Neural cell (in vitro differentiated cells): Measurements from ENCODE around the gene CRY2. TPM values are rescaled to one million over a fixed set of nuclear protein-coding genes. Genes with fewer than 3 reads are reported as not detected.

ENCODE experiments used
- H2AFZ ChIP-seq: fragments of 200-600, 300-800 bp; sonication (generic), shearing (Covaris generic); 2 replicates; pipeline ENCODE4 v1.6.0; 2014; ENCODE audit warnings: low read depth, mild to moderate bottlenecking, antibody characterized with exemption, low read length, moderate library complexity
- H3F3A ChIP-seq: fragments of 200-600 bp; shearing (Covaris generic); 2 replicates; pipeline ENCODE4 v1.6.1; 2016; ENCODE audit warnings: mild to moderate bottlenecking, moderate library complexity, mixed read lengths, antibody characterized with exemption, low read length; ENCODE audit not compliant: insufficient read depth, poor library complexity, severe bottlenecking
- H3K27ac ChIP-seq: fragments of 200-600, 300-800 bp; sonication (generic), shearing (Covaris generic); 2 replicates; pipeline ENCODE4 v1.5.1; 2014; ENCODE audit warnings: mild to moderate bottlenecking, low read length, moderate library complexity
- H3K27me3 ChIP-seq: fragments of 300-800, 200-600 bp; sonication (generic), shearing (Covaris generic); 2 replicates; pipeline ENCODE4 v1.6.0; 2014; ENCODE audit warnings: mild to moderate bottlenecking, low read depth, low read length, moderate library complexity; ENCODE audit not compliant: insufficient read depth
- H3K36me3 ChIP-seq: fragments of 300-800, 200-600 bp; sonication (generic), shearing (Covaris generic); 2 replicates; pipeline ENCODE4 v1.5.1; 2014; ENCODE audit warnings: mild to moderate bottlenecking, antibody characterized with exemption, low read length, moderate library complexity; ENCODE audit not compliant: insufficient read depth
- H3K4me2 ChIP-seq: fragments of 300-800, 200-600 bp; sonication (generic), shearing (Covaris generic); 2 replicates; pipeline ENCODE4 v1.6.0; 2014; ENCODE audit warnings: mild to moderate bottlenecking, low read length
- H3K4me3 ChIP-seq: fragments of 300-800, 200-600 bp; sonication (generic), shearing (Covaris generic); 2 replicates; pipeline ENCODE4 v1.5.1; 2014; ENCODE audit warnings: mild to moderate bottlenecking, low read length, moderate library complexity
- H3K79me2 ChIP-seq: fragments of 200-600 bp; shearing (Covaris generic); replicated peaks from 2 replicates; pipeline ENCODE4 v1.6.0; 2014; ENCODE audit warnings: mild to moderate bottlenecking, low read length, moderate library complexity; ENCODE audit not compliant: insufficient read depth
- H3K9ac ChIP-seq: fragments of 300-800, 200-600 bp; sonication (generic), shearing (Covaris generic); 2 replicates; pipeline ENCODE4 v1.6.1; 2016; ENCODE audit warnings: mild to moderate bottlenecking, low read length, mixed read lengths
- H3K9me2 ChIP-seq: fragments of 200-600 bp; shearing (Covaris generic); 2 replicates; pipeline ENCODE4 v1.6.1; 2016; ENCODE audit warnings: mild to moderate bottlenecking, low read length, mixed read lengths; ENCODE audit not compliant: insufficient read depth
- H3K9me3 ChIP-seq: fragments of 200-600, 300-800 bp; sonication (generic), shearing (Covaris generic); 2 replicates; pipeline ENCODE4 v1.6.1; 2016; ENCODE audit warnings: mild to moderate bottlenecking, mixed run types, low read length, moderate library complexity, mixed read lengths
- H4K20me1 ChIP-seq: fragments of 200-600 bp; shearing (Covaris generic); 2 replicates; pipeline ENCODE4 v1.6.1; 2016; ENCODE audit warnings: mild to moderate bottlenecking, mixed run types; ENCODE audit not compliant: insufficient read depth
- EP300 ChIP-seq: fragments of 450-650 bp; conservative IDR thresholded peaks from 2 replicates; pipeline ENCODE4 v1.6.1; 2014; ENCODE audit warnings: antibody characterized with exemption, mild to moderate bottlenecking, moderate library complexity; ENCODE audit not compliant: poor library complexity, severe bottlenecking
- EZH2 ChIP-seq: fragments of 200-600, 300-800 bp; shearing (Covaris generic), sonication (generic); IDR thresholded peaks from 2 replicates; pipeline ENCODE4 v1.6.1; 2014; ENCODE audit warnings: antibody characterized with exemption, low read length, borderline replicate concordance, mild to moderate bottlenecking; ENCODE audit not compliant: insufficient read depth, poor library complexity, severe bottlenecking
- MXI1 ChIP-seq: fragments of 450-650 bp; conservative IDR thresholded peaks from 2 replicates; pipeline ENCODE4 v1.6.1; 2014; ENCODE audit warnings: antibody characterized with exemption, mild to moderate bottlenecking; ENCODE audit not compliant: poor library complexity, severe bottlenecking
- POLR2AphosphoS5 ChIP-seq: IDR thresholded peaks from 2 replicates; pipeline ENCODE4 v1.6.1; 2012
- RAD21 ChIP-seq: fragments of 450-650 bp; conservative IDR thresholded peaks from 2 replicates; pipeline ENCODE4 v1.6.1; 2014; ENCODE audit warnings: antibody characterized with exemption, mild to moderate bottlenecking, moderate library complexity
- SMC3 ChIP-seq: fragments of 450-650 bp; conservative IDR thresholded peaks from 2 replicates; pipeline ENCODE4 v1.6.1; 2014; ENCODE audit warnings: antibody characterized with exemption, mild to moderate bottlenecking, moderate library complexity; ENCODE audit not compliant: poor library complexity
- TAF1 ChIP-seq: IDR thresholded peaks from 2 replicates; pipeline ENCODE4 v1.6.1; 2012; ENCODE audit warnings: low read depth
- polyA plus RNA-seq: library from polyadenylated mRNA; depleted of rRNA; stranded (reverse); fragments of >200 nt; gene quantifications from 2 replicates; pipeline ENCODE4 v1.2.3, GENCODE V29; 2014
- TF ChIP-seq, protein P1 (sequence below): fragments of 450-650 bp; IDR thresholded peaks from 2 replicates; pipeline ENCODE4 v1.5.1; 2014; ENCODE audit warnings: antibody characterized with exemption, mild to moderate bottlenecking, moderate library complexity; ENCODE audit not compliant: poor library complexity, severe bottlenecking
- TF ChIP-seq, protein P2 (sequence below): IDR thresholded peaks from 2 replicates; pipeline ENCODE4 v1.6.1; 2012; ENCODE audit warnings: borderline replicate concordance

CRY2 gene
- polyA plus RNA-seq, 1 donor from 2014 or later, result 27.8 TPM

- no peaks in the 10 kb centered on the region for H3K36me3 ChIP-seq
- H3K9ac ChIP-seq, result no peak overlapping the region
- H3K79me2 ChIP-seq, result peaks cover 15% of the 10 kb centered on the region
- no peaks in the 10 kb centered on the region for H3K27me3 ChIP-seq
- H3K27ac ChIP-seq, result no peak overlapping the region
- no peaks in the 10 kb centered on the region for H3K9me2 ChIP-seq
- no peaks in the 10 kb centered on the region for H3F3A ChIP-seq
- H3K4me2 ChIP-seq, result no peak overlapping the region
- no peak overlapping the region for H2AFZ ChIP-seq
- H3K9me3 ChIP-seq, result no peaks in the 10 kb centered on the region
- TF ChIP-seq RAD21 (no peak), EP300 (no peak), EZH2 (no peak)
- H3K4me3 ChIP-seq, result no peak overlapping the region
- no peaks in the 10 kb centered on the region for H4K20me1 ChIP-seq
Observed at GRCh38 chr11:45892856-45893255, 45.6 kb downstream of the CRY2 start.

DNA sequence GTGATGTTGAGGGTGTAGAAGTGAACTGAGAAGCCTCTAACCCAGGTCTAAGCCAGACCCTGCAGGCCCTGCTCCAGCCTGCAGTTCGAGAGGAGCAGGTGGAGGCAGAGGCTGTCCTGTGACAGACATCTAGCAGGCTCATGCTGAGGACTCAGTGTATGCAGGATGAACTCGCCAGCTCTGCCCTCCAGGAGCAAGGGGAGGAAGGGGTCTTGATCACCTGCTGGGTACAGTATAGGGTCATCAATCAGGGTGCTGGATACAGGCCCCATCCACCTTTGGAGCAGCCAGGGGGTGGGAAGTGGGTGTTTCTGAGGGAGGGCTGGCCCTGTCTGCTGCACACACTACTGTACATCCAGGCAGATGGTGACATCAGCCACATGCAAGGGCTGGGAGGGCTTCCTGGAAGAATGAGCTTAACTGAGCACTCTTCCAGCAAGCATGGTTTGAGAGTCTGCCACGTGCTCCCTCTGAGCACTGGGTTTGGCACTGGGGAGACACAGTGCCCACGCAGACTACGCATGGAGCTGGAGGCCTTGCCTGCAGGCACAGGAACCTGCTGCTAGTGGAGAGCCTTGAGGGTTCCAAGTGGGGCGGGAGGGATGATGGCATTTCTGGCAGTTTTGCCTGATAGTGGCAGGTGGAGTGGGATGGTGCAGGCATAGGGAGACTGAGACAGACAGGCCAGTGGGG lies 47.4 kb downstream of the CRY2 start:
- Histone ChIP-seq H3K9me3 (no peaks in the 10 kb centered on the region), H2AFZ (no peak overlapping the region), H3K27me3 (no peaks in the 10 kb centered on the region), H3K27ac (no peak overlapping the region), H3K9me2 (no peaks in the 10 kb centered on the region), H3K4me2 (no peak overlapping the region), H3K36me3 (no peaks in the 10 kb centered on the region), H3K4me3 (no peak overlapping the region), H3K9ac (no peak overlapping the region), H3F3A (no peaks in the 10 kb centered on the region), H3K79me2 (peaks cover 8% of the 10 kb centered on the region), H4K20me1 (no peaks in the 10 kb centered on the region)
- TF ChIP-seq, protein P1, sequence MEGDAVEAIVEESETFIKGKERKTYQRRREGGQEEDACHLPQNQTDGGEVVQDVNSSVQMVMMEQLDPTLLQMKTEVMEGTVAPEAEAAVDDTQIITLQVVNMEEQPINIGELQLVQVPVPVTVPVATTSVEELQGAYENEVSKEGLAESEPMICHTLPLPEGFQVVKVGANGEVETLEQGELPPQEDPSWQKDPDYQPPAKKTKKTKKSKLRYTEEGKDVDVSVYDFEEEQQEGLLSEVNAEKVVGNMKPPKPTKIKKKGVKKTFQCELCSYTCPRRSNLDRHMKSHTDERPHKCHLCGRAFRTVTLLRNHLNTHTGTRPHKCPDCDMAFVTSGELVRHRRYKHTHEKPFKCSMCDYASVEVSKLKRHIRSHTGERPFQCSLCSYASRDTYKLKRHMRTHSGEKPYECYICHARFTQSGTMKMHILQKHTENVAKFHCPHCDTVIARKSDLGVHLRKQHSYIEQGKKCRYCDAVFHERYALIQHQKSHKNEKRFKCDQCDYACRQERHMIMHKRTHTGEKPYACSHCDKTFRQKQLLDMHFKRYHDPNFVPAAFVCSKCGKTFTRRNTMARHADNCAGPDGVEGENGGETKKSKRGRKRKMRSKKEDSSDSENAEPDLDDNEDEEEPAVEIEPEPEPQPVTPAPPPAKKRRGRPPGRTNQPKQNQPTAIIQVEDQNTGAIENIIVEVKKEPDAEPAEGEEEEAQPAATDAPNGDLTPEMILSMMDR, result no peak
- TF ChIP-seq, protein P2, sequence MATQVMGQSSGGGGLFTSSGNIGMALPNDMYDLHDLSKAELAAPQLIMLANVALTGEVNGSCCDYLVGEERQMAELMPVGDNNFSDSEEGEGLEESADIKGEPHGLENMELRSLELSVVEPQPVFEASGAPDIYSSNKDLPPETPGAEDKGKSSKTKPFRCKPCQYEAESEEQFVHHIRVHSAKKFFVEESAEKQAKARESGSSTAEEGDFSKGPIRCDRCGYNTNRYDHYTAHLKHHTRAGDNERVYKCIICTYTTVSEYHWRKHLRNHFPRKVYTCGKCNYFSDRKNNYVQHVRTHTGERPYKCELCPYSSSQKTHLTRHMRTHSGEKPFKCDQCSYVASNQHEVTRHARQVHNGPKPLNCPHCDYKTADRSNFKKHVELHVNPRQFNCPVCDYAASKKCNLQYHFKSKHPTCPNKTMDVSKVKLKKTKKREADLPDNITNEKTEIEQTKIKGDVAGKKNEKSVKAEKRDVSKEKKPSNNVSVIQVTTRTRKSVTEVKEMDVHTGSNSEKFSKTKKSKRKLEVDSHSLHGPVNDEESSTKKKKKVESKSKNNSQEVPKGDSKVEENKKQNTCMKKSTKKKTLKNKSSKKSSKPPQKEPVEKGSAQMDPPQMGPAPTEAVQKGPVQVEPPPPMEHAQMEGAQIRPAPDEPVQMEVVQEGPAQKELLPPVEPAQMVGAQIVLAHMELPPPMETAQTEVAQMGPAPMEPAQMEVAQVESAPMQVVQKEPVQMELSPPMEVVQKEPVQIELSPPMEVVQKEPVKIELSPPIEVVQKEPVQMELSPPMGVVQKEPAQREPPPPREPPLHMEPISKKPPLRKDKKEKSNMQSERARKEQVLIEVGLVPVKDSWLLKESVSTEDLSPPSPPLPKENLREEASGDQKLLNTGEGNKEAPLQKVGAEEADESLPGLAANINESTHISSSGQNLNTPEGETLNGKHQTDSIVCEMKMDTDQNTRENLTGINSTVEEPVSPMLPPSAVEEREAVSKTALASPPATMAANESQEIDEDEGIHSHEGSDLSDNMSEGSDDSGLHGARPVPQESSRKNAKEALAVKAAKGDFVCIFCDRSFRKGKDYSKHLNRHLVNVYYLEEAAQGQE, result no peak
- no peak for TF ChIP-seq MXI1
- no peak for TF ChIP-seq EP300
- no peak for TF ChIP-seq SMC3
- TF ChIP-seq RAD21, result no peak
- TF ChIP-seq TAF1, result no peak
- TF ChIP-seq POLR2AphosphoS5, result no peak
- no peak for TF ChIP-seq EZH2
